ENCODE data around the gene KCNE1. TPM values are rescaled to one million over a fixed set of nuclear protein-coding genes. Genes with fewer than 3 reads are reported as not detected.

KCNE1 gene
- total RNA-seq, 1 donor from 2014 or later, result 0.82 TPM

GRCh38 chr21:34535886-34536285 is 23.9 kb upstream of the KCNE1 start:
- no peak for DNase-seq

DNA sequence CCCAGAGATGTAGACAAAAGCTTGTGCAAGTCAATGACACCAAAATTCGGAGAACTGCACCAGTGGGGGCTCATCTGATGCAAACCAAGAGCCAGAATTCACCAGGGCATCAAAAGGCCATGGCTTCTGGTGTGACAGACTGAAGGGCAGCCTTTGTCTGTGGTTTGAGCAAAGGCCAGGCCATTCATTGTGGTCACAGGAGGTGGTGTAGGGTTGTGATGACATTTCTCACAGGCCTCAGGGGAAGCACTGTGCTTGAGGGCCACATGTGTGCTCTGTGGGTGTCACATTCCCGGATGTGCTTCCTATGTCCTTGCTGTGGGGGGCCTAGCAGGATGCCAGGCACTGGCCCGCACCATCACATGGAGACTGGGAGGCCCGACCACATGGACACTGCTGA is 22.5 kb upstream of the KCNE1 start:
- no peak for DNase-seq

DNA sequence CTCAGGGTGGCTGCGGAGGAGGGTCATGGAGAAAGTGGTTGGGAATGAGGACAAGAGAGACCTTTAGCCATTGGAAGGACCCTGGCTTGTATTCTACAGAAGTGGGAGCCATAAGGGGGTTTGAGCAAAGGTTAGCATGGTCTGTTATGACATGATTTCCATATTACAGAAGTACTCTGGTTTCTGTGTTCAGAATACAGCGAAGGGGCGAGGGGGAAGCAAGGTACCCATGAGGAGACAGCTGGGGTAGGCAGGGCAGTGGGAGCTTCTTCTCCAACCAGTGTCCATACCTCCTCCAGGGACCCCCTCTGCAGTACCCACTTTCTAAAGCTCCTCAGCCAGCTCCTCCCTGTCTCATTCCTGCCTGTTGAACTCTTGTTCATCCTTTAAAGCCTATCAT is 21.9 kb upstream of the KCNE1 start:
- DNase-seq, result no peak

- no peak for DNase-seq
Observed at GRCh38 chr21:34531399-34531798, 19.4 kb upstream of the KCNE1 start.

- DNase-seq, result no peak
Observed at GRCh38 chr21:34530261-34530660, 18.3 kb upstream of the KCNE1 start.

DNA sequence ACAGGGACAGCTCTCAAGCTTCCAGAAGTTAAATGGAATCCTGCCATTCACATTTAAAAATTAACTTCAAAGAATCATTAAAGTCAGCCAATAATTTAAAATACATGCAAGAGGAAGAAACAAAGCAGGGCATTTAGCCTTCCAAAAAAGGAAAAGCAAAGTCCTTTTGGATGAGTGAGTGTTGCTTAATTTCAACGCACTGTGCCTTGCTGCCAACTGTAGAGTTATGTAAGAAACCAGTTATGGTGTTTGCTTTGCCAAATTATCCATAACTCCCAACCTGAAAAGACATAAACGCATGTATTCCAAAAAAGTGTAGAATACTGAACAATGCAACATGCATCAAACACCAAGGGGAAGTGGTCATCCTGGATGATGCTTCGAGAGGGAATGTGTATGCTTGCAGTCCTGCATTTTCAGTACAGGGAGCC is 16.1 kb upstream of the KCNE1 start:
- no peak for DNase-seq

- peak; percentile 95 for DNase-seq
Observed at GRCh38 chr21:34526618-34527290, 14.7 kb upstream of the KCNE1 start.

DNA sequence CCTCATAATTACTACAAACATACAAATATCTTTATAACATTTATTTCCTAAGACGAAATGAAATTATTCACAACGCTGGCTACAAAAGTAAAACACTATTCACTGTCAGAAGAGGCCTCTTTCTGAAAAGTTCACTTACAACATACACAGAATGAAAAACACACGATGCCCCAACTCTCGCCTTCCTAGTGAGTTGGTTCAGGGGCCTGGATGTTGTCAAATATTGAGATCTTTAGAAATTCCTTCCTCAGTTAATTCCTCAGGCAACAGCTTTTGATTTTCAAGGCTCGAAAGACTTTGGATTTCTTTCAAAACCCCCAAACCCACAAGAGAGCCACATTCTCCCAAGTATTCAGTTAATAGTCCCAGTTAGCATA is 14.2 kb upstream of the KCNE1 start:
- DNase-seq, result no peak

- peak; percentile 38 for DNase-seq
Observed at GRCh38 chr21:34524646-34525601, 12.9 kb upstream of the KCNE1 start.

DNA sequence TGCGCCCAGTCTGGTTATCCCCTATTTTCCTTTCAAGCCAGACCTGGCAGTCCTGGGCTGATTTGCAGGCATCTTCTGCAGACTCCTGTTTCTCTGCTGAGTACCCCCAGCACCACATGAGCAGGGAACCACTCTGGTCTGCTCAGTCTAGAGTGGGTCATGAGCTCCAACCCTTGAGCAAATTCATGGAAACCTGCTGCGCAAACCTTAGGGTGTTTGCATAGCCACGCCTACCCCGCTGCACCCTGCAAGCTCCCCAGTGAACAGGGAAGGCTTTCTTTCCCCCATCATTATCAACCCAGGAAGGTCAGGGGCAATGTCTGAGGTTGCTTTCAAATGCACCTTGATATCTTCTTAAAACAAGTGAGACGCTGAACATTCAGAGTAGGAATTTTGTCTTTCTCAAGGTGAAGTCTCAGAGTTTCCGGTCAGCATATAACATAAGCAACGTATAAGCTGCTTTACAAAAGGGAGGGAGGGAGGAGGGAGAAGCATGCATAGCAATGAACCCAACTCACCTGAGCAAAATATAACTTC is 11.1 kb upstream of the KCNE1 start:
- DNase-seq, result no peak

DNA sequence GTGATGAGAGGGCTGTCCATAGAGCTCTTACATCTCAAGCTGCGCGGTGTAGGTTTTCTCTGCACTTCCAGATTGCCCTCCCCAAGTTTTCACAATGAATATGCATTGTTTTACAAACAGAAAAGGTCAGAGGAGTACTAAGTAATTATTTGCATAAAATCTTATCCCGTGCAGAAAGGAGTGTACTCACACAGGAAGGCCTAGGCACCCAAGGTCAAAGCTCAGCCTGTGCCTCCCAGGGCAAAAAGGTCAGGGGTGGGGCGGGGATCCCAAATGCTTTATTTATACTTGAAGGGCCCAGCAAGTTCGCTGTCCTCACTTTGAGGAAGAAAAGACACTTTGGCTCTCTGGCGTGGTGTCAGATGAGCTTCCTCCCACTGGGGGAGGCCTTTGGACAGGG is 10.3 kb upstream of the KCNE1 start:
- DNase-seq, result no peak

DNA sequence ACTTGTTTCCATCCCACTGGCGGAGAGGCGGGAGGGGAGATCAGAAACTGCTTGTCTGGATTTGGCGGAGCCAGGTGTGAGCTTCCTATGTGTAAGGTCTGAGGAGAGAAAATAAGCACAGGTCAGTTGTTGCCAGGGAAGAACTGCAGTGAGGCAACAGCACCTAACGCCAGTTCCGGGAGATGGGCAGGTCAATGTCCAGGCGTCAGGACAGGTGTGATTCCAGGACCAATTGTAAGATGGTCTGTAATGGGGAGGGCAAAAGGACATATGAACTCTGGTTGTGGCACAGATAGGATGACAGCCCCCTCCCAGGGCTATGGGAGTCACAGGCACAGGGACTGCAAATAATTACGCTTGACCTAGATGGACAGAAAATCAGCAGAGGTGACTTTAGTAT is 9.6 kb upstream of the KCNE1 start:
- DNase-seq, result no peak

DNA sequence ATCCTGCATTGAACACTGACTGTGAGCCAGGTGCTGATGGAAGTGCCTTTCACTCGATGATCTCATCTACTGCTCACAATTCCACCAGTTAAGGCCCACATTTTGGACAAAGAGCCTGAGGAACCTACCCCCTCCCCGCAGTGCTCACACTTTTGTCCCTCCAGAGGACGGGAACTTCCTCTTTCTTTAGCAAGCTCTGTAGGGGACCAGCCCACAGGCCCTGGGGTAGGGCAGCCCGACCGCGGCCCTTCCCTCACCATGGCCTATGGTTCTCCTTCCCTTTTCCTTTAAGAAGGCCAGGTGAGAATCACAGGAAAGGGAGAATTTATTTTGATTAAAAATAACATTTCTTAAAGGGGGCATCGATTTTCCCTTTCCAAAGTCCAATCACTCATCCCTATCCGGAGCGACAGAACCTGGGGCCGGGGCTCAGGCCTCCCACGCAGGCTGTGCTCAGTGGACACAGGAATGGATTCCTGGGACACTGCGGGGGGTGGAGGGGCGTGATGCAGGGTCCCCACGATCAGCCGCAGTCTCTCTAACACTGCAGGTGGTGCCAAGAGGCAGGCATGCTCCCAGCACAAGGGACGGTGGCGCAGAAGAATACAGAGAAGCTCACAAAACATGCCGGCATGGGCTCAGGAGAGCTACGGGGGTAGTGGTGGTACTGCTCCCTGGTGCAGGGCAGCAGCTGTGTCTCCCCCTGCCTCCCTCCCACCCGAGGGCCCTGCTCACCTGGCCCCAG is 8.9 kb upstream of the KCNE1 start:
- no peak for DNase-seq

- DNase-seq, result no peak
Observed at GRCh38 chr21:34520281-34520680, 8.3 kb upstream of the KCNE1 start.

- DNase-seq, result no peak
Observed at GRCh38 chr21:34519694-34520093, 7.7 kb upstream of the KCNE1 start.

DNA sequence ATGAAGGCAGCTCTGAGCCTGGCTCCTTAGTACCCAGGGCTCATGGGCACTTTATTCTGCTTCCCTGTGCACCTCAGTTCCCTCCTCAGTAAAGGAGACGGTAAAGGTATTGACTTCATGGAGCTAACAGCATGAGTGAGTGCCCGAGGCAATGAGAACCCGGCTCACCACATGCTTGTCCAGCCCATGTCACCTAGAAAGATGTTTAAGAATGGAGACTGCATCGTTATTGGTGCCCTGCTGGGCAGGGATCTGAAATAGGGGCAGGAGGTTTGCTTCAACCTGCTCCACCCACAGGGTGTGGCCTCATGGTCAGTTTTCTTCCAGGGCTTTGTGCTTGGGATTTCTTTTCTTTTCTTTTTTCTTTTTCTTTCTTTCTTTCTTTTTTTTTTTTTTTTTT is 7.0 kb upstream of the KCNE1 start:
- no peak for DNase-seq

DNA sequence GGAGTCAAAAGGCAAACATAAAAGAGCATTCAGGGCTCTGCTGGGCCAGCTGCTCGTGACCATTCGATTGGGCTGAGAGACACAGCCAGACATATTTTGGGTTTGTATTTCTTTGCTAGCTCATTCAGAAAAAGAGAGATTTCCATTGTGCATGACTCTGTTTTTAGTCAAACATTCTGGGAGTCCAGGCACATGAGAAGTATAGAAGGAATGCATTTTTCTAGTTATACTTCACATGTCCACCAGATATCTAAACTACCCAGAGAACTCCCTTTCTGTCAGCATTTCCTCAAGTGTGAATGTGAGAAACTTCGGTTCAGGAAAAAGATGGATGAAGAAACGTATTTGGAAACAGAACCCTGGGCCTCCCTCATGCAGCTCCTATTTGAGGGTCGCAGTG is 6.3 kb upstream of the KCNE1 start:
- DNase-seq, result no peak

GRCh38 chr21:34517491-34518245 is 5.7 kb upstream of the KCNE1 start:
- no peak for DNase-seq

DNA sequence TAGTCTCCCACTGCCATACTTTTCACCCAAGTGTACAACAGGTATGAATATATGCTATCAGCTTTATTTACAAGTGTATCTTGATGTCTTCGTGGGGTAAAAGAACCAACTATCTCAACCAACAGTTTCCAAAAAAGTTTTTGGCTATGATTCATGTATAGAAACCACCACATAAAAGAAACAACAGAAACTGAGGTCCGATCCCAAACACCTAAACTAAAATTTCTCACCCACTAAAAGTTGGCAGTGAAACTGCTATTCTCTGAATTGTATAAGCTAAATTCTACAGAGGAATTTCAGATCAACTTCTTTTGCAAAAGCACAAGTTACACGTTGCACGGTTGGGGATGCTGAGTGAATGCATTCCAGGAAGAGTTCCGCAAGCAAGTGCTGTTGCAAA is 5.0 kb upstream of the KCNE1 start:
- DNase-seq, result no peak

GRCh38 chr21:34514576-34515115 is 2.6 kb upstream of the KCNE1 start:
- DNase-seq, result no peak

- no peak for DNase-seq
Observed at GRCh38 chr21:34513129-34513675, 1.2 kb upstream of the KCNE1 start.
